Gastrocnemius medialis (tissue), 4 donors: Measurements from ENCODE around the gene LEFTY1. TPM values are rescaled to one million over a fixed set of nuclear protein-coding genes. Genes with fewer than 3 reads are reported as not detected.

Experiments used
- ATAC-seq, 2 donors: fragments of 150-250 bp; one replicate each; pipeline ENCODE4 v1.9.1; 2016
- DNase-seq, 2 donors: peaks; one replicate each; pipeline ENCODE4 v3.0.0-alpha.2; 2019
- H3K27ac ChIP-seq, 4 donors: fragments of 200-600 bp; sonication (generic); 1 replicate in 1 of 4; 2 replicates in 3 of 4; pipeline ENCODE4 v1.5.1; 2016 to 2018; ENCODE audit warnings: mild to moderate bottlenecking in 2 of 4, moderate library complexity in 1 of 4
- H3K27me3 ChIP-seq, 3 donors: fragments of 200-600 bp; sonication (generic) in 2 of 3; 1 replicate in 1 of 3; 2 replicates in 2 of 3; pipeline versions ENCODE4 v1.5.1 to v1.6.0; 2016 to 2019; ENCODE audit warnings: mild to moderate bottlenecking in 1 of 3, moderate library complexity in 1 of 3
- H3K36me3 ChIP-seq, 2 donors: fragments of 200-600 bp; sonication (generic) in 1 of 2; one replicate each; pipeline ENCODE4 v1.5.1; 2017 to 2018
- H3K4me1 ChIP-seq, 2 donors: fragments of 200-600 bp; sonication (generic) in 1 of 2; one replicate each; pipeline ENCODE4 v1.5.1; 2016 to 2017; ENCODE audit warnings: mild to moderate bottlenecking in 2 of 2
- H3K4me3 ChIP-seq, 4 donors: fragments of 200-600 bp; sonication (generic) in 3 of 4; 1 replicate in 1 of 4; 2 replicates in 3 of 4; pipeline ENCODE4 v1.5.1; 2016 to 2019; ENCODE audit warnings: mild to moderate bottlenecking in 2 of 4
- H3K9me3 ChIP-seq, 3 donors: fragments of 200-600 bp; sonication (generic) in 2 of 3; 1 replicate in 1 of 3; 2 replicates in 2 of 3; pipeline ENCODE4 v1.5.1; 2016 to 2019
- POLR2A ChIP-seq, 2 donors: fragments of 450-650 bp; IDR thresholded peaks; one replicate each; pipeline ENCODE4 v1.6.1; 2017; ENCODE audit warnings: antibody characterized with exemption in 2 of 2, mild to moderate bottlenecking in 2 of 2, moderate library complexity in 2 of 2
- in situ Hi-C, 4 donors: fragments of 200-750 bp; cut with MboI; loops; one replicate each; pipeline versions ENCODE4 v1.15.0 to v1.8.0; 2017; ENCODE audit warnings: low sequenced_read_pairs in 4 of 4
- intact Hi-C: fragments of 100-400 bp; cut with DNase I; formaldehyde crosslinking; loops from one replicate; pipeline ENCODE4 v1.15.1; 2023; ENCODE audit warnings: low total_unique reads
- total RNA-seq, 4 donors: library from RNA; depleted of rRNA; stranded (reverse); fragments of >200 nt; gene quantifications; one replicate each; pipeline versions ENCODE4 v1.1.0 to v1.2.3, GENCODE V29; 2016
- TF ChIP-seq, protein P1 (sequence below), 5 experiments: fragments of 450-650 bp in 3 of 5; fragments of 200-600 bp in 2 of 5; sonication (generic) in 2 of 5; IDR thresholded peaks in 4 of 5; conservative IDR thresholded peaks in 1 of 5; 1 replicate in 4 of 5; 2 replicates in 1 of 5; pipeline ENCODE4 v1.5.1; 2016 to 2019; ENCODE audit warnings: antibody characterized with exemption in 5 of 5, mild to moderate bottlenecking in 3 of 5, moderate library complexity in 3 of 5

Gene LEFTY1
- total RNA-seq, 4 donors from 2014 or later: 0.97 TPM; not detected in 3

DNA sequence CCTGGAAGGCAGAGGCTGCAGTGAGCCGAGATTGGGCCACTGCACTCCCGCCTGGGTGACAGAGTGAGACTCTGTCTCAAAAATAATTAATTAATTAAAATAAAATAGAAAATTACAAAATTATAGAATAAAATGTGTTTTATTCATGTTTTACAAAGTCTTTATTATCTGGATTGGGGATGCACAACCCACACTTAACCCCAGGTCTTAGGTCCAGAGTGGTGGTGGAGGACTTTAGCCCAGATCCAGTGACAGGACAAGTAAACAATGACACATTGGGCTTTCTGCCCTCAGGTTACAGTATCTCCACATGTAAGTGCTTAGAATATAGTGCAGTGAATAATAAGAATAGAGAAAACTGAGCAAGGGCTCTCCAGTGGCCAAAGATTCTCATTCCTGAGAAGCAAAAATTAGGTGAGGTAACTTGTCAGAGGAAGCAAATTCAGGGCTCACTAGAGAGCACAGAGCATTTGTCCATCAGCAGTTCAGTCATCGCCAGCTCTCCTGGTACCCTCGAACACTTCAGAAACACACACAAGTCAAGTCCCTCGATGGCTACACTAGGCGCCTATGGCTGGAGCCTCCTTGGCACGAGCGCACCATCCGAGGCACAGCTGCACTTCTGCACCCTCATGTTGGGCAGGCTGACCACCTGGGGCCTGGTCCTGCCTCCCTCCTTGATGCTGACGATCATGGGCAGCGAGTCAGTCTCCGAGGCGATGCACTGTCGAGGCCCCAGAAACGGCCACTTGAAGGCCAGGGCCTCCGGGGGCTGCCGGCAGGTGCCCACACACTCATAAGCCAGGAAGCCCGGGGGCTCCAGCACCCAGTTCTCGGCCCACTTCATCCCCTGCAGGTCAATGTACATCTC is 2.6 kb downstream of the LEFTY1 start:
- intact Hi-C loops: loop anchor here (10.0 kb wide), 1 partner anchor 88 kb away; no protein-coding TSS in a partner anchor
- ATAC-seq: no peak
- TF ChIP-seq POLR2A (IDR thresholded peaks at IDR 0.05): no peak
- TF ChIP-seq, protein P1, sequence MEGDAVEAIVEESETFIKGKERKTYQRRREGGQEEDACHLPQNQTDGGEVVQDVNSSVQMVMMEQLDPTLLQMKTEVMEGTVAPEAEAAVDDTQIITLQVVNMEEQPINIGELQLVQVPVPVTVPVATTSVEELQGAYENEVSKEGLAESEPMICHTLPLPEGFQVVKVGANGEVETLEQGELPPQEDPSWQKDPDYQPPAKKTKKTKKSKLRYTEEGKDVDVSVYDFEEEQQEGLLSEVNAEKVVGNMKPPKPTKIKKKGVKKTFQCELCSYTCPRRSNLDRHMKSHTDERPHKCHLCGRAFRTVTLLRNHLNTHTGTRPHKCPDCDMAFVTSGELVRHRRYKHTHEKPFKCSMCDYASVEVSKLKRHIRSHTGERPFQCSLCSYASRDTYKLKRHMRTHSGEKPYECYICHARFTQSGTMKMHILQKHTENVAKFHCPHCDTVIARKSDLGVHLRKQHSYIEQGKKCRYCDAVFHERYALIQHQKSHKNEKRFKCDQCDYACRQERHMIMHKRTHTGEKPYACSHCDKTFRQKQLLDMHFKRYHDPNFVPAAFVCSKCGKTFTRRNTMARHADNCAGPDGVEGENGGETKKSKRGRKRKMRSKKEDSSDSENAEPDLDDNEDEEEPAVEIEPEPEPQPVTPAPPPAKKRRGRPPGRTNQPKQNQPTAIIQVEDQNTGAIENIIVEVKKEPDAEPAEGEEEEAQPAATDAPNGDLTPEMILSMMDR (IDR thresholded peaks at IDR 0.05 in 4 of 5, conservative IDR thresholded peaks at IDR 0.05 in 1 of 5): no peak
- Histone ChIP-seq H3K27ac (no peak overlapping the region), H3K36me3 (no peaks in the 10 kb centered on the region), H3K4me3 (no peak overlapping the region), H3K9me3 (no peaks in the 10 kb centered on the region), H3K27me3 (no peaks in the 10 kb centered on the region), H3K4me1 (peaks cover 1 to 6% of the 10 kb centered on the region in 2 donors)
- in situ Hi-C loops: no loop called here
- no peak for DNase-seq

DNA sequence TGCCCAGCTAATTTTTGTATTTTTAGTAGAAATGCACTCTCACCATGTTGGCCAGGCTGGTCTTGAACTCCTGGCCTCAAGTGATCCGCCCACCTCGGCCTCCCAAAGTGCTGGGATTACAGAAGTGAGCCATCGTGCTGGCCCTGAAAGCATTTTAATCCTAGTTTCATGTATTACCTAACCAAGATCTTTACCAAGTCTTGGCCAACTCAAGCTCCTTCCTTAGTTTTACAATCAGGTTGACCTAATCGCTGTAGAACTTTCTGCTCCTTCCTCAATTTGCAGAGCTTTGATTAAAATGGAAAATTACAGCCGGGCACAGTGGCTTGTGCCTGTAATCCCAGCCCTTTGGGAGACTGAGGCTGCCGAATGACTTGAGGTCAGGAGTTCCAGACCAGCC is 3.6 kb downstream of the LEFTY1 start:
- in situ Hi-C loops (no loop called here), intact Hi-C loops (loop anchor here (10.0 kb wide), 1 partner anchor 89 kb away; no protein-coding TSS in a partner anchor)
- H3K4me1 ChIP-seq: peaks cover 12 to 17% of the 10 kb centered on the region in 2 donors
- no peaks in the 10 kb centered on the region for H3K9me3 ChIP-seq
- no peak for TF ChIP-seq POLR2A (IDR thresholded peaks at IDR 0.05)
- TF ChIP-seq, protein P1 (IDR thresholded peaks at IDR 0.05 in 4 of 5, conservative IDR thresholded peaks at IDR 0.05 in 1 of 5): no peak
- ATAC-seq: no peak
- DNase-seq: no peak
- no peak overlapping the region for H3K27ac ChIP-seq
- no peaks in the 10 kb centered on the region for H3K27me3 ChIP-seq
- H3K4me3 ChIP-seq: no peak overlapping the region
- no peaks in the 10 kb centered on the region for H3K36me3 ChIP-seq

DNA sequence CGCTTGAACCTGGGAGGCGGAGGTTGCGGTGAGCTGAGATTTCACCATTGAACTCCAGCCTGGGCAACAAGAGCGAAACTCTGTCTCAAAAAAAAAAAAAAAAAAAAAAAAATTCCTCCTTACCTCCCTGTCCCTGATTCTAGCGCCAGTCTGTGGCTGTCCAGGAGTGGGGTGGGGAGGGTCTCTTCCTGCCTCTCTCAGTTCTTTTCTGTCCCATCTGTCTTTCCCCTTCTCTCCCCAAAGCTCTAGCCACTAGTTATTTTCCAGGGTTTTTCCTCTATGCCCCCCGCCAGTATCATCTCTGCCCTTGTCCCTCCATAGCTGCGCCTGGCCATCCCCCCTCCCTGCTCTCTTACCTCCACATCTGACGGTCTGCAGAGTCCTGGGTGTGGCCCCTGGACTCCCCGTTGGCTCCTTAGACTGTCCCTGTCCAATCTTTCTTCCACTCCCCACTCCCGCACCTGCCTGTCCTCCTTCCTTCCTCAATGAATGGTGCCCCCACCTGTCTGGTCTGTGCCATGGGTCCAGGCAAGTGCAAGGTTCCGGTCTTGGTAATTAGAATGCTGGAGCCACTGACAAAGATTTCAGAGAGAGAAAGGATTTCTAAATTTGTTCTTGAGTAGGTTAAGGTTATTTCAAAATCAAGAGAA is 5.2 kb downstream of the LEFTY1 start:
- in situ Hi-C loops: no loop called here
- Histone ChIP-seq H3K36me3 (no peaks in the 10 kb centered on the region), H3K27ac (no peak overlapping the region), H3K9me3 (no peaks in the 10 kb centered on the region), H3K27me3 (no peaks in the 10 kb centered on the region), H3K4me1 (peaks cover 28 to 33% of the 10 kb centered on the region in 2 donors), H3K4me3 (peak overlapping the region in 2 of 4 donors; percentile 85 to 91)
- no peak for ATAC-seq
- no peak for DNase-seq
- TF ChIP-seq POLR2A (IDR thresholded peaks at IDR 0.05): no peak
- TF ChIP-seq, protein P1 (IDR thresholded peaks at IDR 0.05 in 4 of 5, conservative IDR thresholded peaks at IDR 0.05 in 1 of 5): no peak
- intact Hi-C loops: loop anchor here (2.0 to 10.0 kb wide), 4 partner anchors 67 to 179 kb away; partner anchors contain the start of genes H3-3A and SDE2

DNA sequence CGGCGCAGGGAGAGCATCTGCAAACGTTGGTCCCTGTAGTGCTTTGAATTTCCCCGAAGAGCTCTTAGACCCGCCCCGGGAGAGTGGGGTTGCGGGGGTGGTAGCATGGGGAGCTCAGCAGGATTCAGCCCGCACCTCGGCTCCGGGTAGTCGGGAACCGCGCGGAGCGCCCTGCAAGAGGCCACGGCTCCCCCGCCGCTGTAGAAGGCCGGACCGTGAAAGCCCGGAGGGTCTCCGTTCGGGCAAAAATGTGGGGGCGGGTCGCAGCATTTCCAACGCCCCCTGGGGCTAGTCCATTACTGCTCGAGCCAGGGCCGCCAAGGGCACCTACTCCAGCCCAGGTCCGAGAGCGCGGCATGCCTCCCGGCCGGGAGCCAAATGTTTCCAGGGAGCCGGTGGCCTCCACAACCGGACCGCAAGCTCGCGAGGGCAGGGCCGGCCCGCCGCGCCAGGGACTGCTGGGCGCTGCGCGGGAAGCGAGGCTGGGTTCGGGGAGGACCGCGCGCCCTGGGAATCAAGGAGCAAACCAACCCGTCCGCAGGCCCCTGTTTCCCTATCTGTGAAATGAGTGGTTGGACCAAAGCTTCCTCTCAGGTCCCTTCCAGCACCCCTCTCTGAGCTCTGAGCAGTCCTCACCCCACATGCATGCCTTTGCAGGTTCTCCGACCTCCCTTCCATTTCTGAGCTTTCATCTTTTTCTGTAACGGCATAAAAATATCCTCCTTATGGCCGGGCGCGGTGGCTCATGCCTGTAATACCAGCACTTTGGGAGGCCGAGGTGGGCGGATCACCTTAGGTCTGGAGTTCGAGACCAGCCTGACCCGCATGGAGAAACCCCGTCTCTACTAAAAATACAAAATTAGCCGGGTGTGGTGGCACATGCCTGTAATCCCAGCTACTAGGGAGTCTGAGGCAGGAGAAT is 6.0 kb downstream of the LEFTY1 start:
- peak; percentile 37 to 42 for ATAC-seq
- no peaks in the 10 kb centered on the region for H3K27me3 ChIP-seq
- no peaks in the 10 kb centered on the region for H3K36me3 ChIP-seq
- intact Hi-C loops (loop anchor here (1.0 to 10.0 kb wide), 5 partner anchors 66 to 179 kb away; partner anchors contain the start of genes H3-3A, SDE2 and SRP9), in situ Hi-C loops (no loop called here)
- DNase-seq: peak; percentile 30 to 38
- TF ChIP-seq POLR2A (IDR thresholded peaks at IDR 0.05): no peak
- TF ChIP-seq, protein P1 (IDR thresholded peaks at IDR 0.05 in 4 of 5, conservative IDR thresholded peaks at IDR 0.05 in 1 of 5): no peak
- H3K9me3 ChIP-seq: no peaks in the 10 kb centered on the region
- peak overlapping the region; percentile 86 to 98 (median 89) for H3K27ac ChIP-seq
- peak overlapping the region; percentile 77 to 99 (median 88) for H3K4me3 ChIP-seq
- peaks cover 36 to 41% of the 10 kb centered on the region in 2 donors for H3K4me1 ChIP-seq
